GM19463 (cell line): Measurements from ENCODE around the gene CBFA2T2.

Source experiments
- ATAC-seq: cut with Tn5 transposase; IDR thresholded peaks from one replicate; pipeline ENCODE4 v1.9.1; 2021; ENCODE audit warnings: mild to moderate bottlenecking, moderate library complexity; ENCODE audit not compliant: unreplicated experiment

The CBFA2T2 gene

GRCh38 chr20:33675136-33675959, 185.5 kb downstream of the CBFA2T2 start:
- no peak for ATAC-seq

GRCh38 chr20:33676121-33676520, 186.2 kb downstream of the CBFA2T2 start:
- no peak for ATAC-seq

- no peak for ATAC-seq
Observed at GRCh38 chr20:33676652-33677645, 187.1 kb downstream of the CBFA2T2 start.

GRCh38 chr20:33677991-33678702, 188.3 kb downstream of the CBFA2T2 start:
- no peak for ATAC-seq

GRCh38 chr20:33679758-33680485, 190.0 kb downstream of the CBFA2T2 start:
- peak; percentile 79 for ATAC-seq

- no peak for ATAC-seq
Observed at GRCh38 chr20:33680686-33681085, 190.8 kb downstream of the CBFA2T2 start.

- ATAC-seq, result no peak
Observed at GRCh38 chr20:33681288-33681687, 191.4 kb downstream of the CBFA2T2 start.

- no peak for ATAC-seq
Observed at GRCh38 chr20:33681728-33682353, 191.9 kb downstream of the CBFA2T2 start.

- no peak for ATAC-seq
Observed at GRCh38 chr20:33684533-33685327, 194.8 kb downstream of the CBFA2T2 start.

GRCh38 chr20:33685328-33686099, 195.6 kb downstream of the CBFA2T2 start:
- peak; percentile 34 for ATAC-seq

- ATAC-seq, result peak; percentile 87
Observed at GRCh38 chr20:33686100-33686983, 196.4 kb downstream of the CBFA2T2 start, which contains the start of gene E2F1. Gene E2F1, minus strand, starts transcription at chr20:33686385. Its CDS starts 121 bp downstream, at chr20:33686264.

GRCh38 chr20:33686984-33687366, 197.1 kb downstream of the CBFA2T2 start:
- ATAC-seq, result no peak

GRCh38 chr20:33687370-33687915, 197.5 kb downstream of the CBFA2T2 start:
- ATAC-seq, result no peak

GRCh38 chr20:33687993-33688937, 198.4 kb downstream of the CBFA2T2 start:
- ATAC-seq, result no peak

- ATAC-seq, result no peak
Observed at GRCh38 chr20:33688938-33689424, 199.1 kb downstream of the CBFA2T2 start.

- no peak for ATAC-seq
Observed at GRCh38 chr20:33689493-33689892, 199.6 kb downstream of the CBFA2T2 start.
